GM18909 (cell line): ENCODE results near the gene EVC2.

Source experiments
- ATAC-seq: cut with Tn5 transposase; IDR thresholded peaks from one replicate; pipeline ENCODE4 v1.9.1; 2021; ENCODE audit warnings: mild to moderate bottlenecking; ENCODE audit not compliant: unreplicated experiment, poor library complexity

EVC2 gene

DNA sequence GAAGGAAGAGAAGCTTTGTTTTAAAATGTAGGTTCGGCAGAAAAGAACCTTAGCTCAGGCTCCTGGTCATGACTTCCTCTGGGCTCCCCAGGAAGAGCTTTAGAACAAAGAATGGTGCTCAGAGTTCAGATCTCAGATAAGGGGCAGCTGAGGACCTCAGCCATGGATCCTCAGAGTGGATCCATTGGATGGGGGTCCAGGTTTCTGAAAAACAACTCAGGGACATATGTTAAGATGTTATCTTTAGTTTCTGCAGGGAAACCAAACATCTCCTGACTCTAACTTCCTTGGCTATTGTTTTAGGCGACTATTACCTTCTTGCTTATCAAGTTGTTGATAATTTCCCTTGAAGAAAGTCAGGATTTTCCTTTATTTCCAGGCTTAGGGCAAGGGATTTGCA, 8.0 kb upstream of the EVC2 start:
- ATAC-seq = no peak

GRCh38 chr4:5715357-5715756, 7.0 kb upstream of the EVC2 start:
- no peak for ATAC-seq

- no peak for ATAC-seq
These were observed 5.5 kb upstream of the EVC2 start for GRCh38 chr4:5713861-5714260.

- peak; percentile 7 for ATAC-seq
These were observed 4.6 kb upstream of the EVC2 start for GRCh38 chr4:5712931-5713330.

GRCh38 chr4:5712517-5712916, 4.2 kb upstream of the EVC2 start:
- peak; percentile 38 for ATAC-seq

DNA sequence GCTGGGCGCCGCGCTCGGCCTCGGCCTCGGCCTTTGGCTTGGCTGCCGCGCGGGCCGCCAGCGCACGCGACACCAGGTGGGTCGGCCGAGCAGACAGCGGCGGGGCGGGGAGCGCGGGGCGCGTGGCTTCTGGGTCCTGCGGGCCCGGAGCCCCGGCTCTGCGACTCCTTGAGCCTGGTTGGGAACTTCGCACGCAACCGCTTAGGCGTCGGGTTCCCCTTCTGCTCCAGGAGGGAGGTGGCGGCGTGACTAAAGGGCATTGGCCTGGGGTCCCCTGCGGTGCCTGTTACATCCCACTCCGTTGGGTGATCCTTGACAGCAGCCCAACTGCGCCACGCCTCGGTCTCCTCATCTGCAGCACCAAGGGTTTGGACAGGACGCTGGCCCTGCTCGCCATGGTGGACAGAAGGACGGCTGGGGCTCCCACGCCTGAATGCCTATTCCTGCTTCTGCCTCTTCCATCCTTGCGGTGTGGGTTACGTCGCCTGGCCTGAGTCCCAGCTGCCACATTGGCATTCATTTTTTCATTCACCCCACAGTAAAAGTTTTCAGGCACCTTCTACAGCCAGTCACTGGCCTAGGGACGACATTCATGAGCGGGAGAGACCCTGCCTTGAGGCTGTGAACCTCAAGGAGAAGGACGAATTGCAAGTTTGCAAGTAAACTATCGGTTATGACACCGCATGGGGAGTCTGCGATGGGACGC, 3.3 kb upstream of the EVC2 start:
- peak; percentile 8 for ATAC-seq

DNA sequence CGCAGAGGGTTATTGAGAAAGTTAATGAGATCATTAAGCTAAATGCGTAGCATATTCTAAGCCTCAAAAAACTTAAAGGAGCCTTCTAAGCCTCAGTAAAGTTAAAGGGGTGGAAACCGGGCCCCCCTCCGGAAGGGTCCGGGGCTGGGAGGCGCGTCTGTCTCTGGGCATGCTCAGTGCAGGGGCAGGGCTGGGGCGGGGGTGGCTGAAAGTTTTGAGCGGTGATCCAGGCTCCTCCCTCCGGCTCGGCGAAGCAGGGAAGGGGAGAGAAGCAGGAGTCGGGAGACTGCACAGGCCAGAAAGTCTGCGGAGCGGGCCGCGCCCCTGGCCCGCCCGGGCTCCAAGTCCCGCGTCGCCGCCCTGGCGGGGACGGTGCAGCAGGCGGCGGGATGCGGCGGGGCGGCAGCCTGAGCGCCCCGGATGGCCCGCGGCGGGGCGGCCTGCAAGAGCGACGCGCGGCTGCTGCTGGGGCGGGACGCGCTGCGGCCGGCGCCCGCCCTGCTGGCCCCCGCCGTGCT, 2.7 kb upstream of the EVC2 start, which contains the start of gene EVC:
EVC (plus strand) TSS at position 241 of the 518 bp plus-strand sequence; CDS start at position 421, 180 bp downstream.
- ATAC-seq = peak; percentile 49

GRCh38 chr4:5710065-5710960, 2.0 kb upstream of the EVC2 start:
- no peak for ATAC-seq

GRCh38 chr4:5709207-5709575, 832 bp upstream of the EVC2 start:
- ATAC-seq = no peak

- ATAC-seq = peak; percentile 25
These were observed 446 bp downstream of the EVC2 start for GRCh38 chr4:5707778-5708448.

DNA sequence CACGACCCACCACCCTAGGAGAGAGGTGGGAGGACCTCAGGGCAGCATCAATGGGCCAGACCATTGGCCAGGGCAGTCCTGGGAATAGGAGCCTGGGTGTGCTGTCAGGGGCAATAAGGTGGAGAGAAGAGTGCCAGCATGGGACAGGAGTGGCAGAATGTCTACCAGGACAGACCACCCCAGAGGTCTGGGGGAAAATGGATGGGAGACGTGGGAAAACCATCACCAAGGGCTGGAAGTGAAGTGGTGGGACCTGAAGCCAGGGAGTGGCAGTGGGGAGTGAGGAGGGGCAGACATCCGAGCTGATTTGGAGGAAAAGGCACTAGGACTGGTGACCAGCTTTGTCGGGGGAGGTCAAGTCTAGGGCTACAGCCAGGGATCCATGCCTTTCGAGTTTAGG, 993 bp downstream of the EVC2 start:
- no peak for ATAC-seq

DNA sequence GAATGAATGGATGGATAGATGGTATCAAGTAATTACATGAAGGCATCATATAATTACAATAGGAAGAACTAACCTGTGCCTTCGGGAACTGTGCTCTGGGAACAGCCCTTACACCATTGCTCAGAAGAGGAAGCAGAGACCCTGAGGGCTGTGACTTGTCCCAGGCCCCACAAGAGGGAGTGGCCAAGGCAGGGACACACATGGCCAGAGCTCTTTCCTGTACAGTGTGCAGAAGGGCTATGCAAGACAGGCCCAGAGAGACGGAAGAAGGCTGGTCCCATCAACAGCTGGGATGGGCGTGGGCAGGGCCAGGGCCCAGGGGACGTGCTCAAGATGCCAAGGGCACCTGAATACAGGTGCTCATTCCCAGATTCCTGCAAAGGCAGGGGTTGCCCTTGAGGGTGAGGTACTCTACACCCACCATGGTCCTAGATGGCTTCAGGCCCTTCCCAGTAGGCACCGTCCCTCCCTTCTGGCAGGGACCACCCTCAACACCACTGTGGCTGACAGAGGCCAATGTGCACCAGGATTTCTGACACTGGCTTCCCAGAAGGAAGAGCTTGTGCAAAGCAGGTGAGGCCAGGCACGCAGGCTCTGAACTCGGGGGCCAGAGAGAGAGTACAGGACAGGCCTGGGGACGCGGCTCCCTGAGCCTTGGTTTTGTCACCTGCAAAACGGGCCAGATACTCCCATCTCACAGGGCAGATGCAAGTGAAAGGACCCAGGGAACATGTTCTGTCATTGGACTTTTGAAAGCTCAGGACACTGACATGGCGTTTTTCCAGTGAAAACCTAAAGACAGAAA, 1.7 kb downstream of the EVC2 start:
- no peak for ATAC-seq

DNA sequence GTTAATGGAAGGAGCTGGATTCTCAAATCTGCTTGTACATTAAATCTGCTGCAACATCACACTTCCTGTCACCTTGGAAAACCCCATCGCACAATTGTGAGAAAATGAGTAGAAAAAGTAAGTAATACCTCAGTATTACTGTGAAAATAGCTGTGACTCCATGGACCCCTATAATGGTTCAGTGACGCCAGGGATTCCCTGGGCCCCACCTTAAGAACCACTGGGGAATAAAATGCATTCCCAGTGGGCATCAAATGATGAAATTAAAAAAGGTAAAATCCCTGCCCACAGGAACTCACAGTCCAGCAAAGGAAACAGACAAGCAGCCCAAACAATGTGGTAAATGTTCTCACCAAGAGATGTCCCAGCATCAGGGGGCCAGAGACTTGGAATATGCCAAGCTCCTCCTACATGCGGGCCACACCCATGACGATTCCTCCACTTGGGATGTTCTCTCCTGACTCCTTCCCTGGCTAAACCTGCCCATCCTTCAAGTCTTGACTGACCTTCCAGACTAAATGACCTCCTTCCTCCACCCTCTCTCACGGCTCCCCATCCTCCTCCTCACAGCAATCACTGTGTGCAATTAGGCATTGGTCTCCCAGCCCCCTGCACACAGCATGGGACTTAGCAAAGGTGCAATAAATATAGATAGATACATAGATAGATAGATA, 2.6 kb downstream of the EVC2 start:
- no peak for ATAC-seq

GRCh38 chr4:5704276-5704675, 4.1 kb downstream of the EVC2 start:
- no peak for ATAC-seq

GRCh38 chr4:5703831-5704230, 4.5 kb downstream of the EVC2 start:
- ATAC-seq = no peak

DNA sequence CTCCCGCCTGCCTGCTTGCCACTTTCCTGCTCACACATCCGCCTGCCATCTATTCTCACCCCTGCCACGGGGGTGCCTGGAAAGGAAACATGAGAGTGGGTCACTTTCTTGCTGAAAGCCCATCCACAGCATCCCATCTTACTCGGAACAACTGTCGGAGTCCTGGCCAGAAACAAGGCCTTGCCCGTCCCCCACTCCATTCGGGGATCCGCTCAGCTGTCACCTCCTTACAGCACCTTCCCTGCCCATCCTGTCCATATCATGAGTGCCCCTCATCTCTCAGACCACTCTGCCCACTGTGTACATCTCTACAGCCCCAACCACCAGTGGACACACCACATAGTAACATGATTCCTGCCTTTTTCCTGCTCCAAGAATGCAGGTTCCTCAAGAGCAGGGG, 6.4 kb downstream of the EVC2 start:
- no peak for ATAC-seq

DNA sequence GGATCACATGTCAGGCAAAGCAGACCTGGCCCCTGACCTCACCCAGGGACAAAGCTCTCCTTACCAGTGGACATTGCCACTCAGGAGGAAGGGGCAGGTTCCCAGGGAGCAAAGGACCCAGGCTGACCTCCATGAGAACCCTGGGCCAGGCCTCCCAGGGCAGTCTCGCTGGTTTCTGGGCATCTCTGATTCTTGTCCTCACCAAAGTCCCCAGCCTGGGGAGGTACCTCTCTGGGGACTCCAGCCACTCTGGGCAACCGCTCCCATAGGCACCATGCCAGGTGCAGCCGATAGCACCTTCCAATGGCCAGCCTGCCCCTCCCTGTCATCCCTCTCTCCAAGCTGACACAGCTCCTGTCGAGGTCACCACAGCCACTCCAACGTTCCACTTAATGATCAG, 7.9 kb downstream of the EVC2 start:
- ATAC-seq = no peak

DNA sequence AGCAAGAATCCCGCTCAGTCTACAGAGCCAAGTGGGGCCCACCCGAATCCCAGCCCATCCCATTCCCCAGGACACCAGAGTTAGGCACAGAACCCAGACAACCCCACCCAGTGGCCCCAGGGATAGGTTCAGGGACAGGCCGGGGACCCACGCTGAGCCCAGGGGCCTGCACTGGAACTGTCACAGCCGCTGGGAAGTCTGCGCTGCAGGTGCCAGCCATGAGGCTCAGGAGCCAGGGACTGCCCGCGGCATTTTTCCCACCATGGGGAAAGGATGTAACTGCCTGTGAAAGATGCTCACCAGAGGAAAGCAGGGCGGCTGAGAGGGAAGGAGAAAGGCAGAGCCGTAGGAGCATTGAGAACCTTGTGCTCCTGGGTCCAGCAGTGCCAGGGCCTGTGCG, 12.0 kb downstream of the EVC2 start:
- ATAC-seq = no peak

GRCh38 chr4:5693871-5694270, 14.5 kb downstream of the EVC2 start:
- ATAC-seq = no peak
